Nephron (organoid): ENCODE results near the gene PIP4P1.

ENCODE experiments used
- H3K27ac Mint-ChIP-seq, 3 experiments: 2 replicates each; pipeline ENCODE4 v1.8.0; 2020; ENCODE audit warnings: mixed read lengths in 3 of 3, mild to moderate bottlenecking in 2 of 3, moderate library complexity in 1 of 3
- H3K27me3 Mint-ChIP-seq: 2 replicates; pipeline ENCODE4 v1.8.0; 2021; ENCODE audit warnings: low read depth, mild to moderate bottlenecking, moderate library complexity, mixed read lengths
- H3K36me3 Mint-ChIP-seq: 2 replicates; pipeline ENCODE4 v1.8.0; 2020; ENCODE audit warnings: low read depth, mixed read lengths
- H3K4me1 Mint-ChIP-seq: 2 replicates; pipeline ENCODE4 v1.8.0; 2020; ENCODE audit warnings: mixed read lengths
- H3K4me3 Mint-ChIP-seq, 3 experiments: 2 replicates each; pipeline ENCODE4 v1.8.0; 2020; ENCODE audit warnings: mild to moderate bottlenecking in 3 of 3, mixed read lengths in 3 of 3, moderate library complexity in 2 of 3
- H3K9me3 Mint-ChIP-seq: 2 replicates; pipeline ENCODE4 v1.8.0; 2020; ENCODE audit warnings: mixed read lengths
- TF ChIP-seq, protein P1 (sequence below), 3 experiments: fragments of 200-600 bp; sonication (generic); IDR thresholded peaks; one replicate each; pipeline ENCODE4 v1.5.0; 2021; ENCODE audit warnings: antibody characterized with exemption in 3 of 3; ENCODE audit not compliant: unreplicated experiment in 3 of 3

PIP4P1 gene

DNA sequence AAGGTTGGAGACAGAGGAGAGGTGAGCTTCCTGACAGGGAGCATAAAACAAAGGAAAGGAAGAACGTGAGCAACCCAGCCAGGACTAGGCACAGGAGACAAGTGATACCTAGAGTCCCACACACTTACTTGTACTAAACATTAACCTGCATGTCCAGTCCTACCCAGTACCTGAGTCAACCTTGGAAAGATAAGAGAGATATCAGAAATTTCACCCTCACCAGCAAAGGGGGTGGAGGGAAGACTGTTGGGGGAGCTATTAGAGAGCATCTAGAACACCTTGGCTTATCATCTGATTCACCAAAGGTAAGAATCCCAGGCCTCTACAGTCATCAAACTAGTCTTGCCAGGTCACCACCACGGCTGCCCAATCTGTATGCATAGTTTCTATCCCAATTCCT is 36.4 kb downstream of the PIP4P1 start:
- Mint-ChIP-seq H3K36me3 (no peaks in the 10 kb centered on the region), H3K9me3 (no peaks in the 10 kb centered on the region), H3K27ac (no peak overlapping the region), H3K4me3 (no peak overlapping the region), H3K27me3 (no peaks in the 10 kb centered on the region), H3K4me1 (peaks cover 17% of the 10 kb centered on the region)
- TF ChIP-seq, protein P1, sequence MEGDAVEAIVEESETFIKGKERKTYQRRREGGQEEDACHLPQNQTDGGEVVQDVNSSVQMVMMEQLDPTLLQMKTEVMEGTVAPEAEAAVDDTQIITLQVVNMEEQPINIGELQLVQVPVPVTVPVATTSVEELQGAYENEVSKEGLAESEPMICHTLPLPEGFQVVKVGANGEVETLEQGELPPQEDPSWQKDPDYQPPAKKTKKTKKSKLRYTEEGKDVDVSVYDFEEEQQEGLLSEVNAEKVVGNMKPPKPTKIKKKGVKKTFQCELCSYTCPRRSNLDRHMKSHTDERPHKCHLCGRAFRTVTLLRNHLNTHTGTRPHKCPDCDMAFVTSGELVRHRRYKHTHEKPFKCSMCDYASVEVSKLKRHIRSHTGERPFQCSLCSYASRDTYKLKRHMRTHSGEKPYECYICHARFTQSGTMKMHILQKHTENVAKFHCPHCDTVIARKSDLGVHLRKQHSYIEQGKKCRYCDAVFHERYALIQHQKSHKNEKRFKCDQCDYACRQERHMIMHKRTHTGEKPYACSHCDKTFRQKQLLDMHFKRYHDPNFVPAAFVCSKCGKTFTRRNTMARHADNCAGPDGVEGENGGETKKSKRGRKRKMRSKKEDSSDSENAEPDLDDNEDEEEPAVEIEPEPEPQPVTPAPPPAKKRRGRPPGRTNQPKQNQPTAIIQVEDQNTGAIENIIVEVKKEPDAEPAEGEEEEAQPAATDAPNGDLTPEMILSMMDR (IDR thresholded peaks at IDR 0.05; ENCODE audit: unreplicated experiment in 3 of 3) = no peak

DNA sequence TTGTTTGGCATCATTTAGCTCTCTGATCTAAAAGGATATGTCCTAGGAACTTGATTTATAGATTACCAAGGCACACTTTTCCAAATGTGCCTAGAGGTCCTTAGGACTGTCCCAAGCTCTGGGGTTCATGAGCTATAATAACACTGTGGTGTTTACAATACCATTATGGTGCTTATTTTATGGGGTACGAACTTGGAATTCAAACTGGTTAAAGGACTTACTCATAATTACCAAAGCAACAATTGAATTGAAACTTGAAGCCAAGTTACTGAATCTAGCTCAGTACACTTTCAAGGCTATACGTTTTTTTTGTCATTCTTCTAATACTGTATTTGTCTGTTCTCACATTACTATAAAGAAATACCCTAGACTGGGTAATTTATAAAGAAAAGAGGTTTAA is 38.3 kb downstream of the PIP4P1 start:
- no peaks in the 10 kb centered on the region for H3K36me3 Mint-ChIP-seq
- no peak overlapping the region for H3K27ac Mint-ChIP-seq
- H3K27me3 Mint-ChIP-seq = peaks cover 6% of the 10 kb centered on the region
- no peak overlapping the region for H3K4me3 Mint-ChIP-seq
- peaks cover 8% of the 10 kb centered on the region for H3K4me1 Mint-ChIP-seq
- no peaks in the 10 kb centered on the region for H3K9me3 Mint-ChIP-seq
- TF ChIP-seq, protein P1 (IDR thresholded peaks at IDR 0.05; ENCODE audit: unreplicated experiment in 3 of 3) = no peak

DNA sequence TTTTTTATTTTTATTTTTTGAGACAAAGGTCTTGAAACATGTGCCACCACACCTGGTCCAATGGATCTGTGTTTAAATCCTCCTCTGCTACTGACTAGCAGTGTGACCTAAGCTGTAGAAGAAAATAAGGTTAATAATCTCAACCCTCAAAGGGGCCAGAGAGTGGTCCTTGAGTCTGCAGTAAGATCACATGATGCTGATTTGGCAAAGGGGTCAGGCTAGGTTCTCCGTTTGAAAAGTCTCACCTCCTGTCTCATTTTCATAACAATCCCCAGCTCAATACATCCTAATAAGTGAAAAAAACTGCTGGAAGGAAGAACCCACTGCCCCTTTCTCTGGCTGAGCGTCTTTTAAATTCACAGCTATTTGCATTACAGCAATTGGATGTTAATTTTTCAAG is 40.0 kb downstream of the PIP4P1 start:
- Mint-ChIP-seq H3K9me3 (no peaks in the 10 kb centered on the region), H3K36me3 (no peaks in the 10 kb centered on the region), H3K27me3 (peaks cover 6% of the 10 kb centered on the region), H3K4me1 (no peaks in the 10 kb centered on the region), H3K4me3 (no peak overlapping the region), H3K27ac (no peak overlapping the region)
- TF ChIP-seq, protein P1 (IDR thresholded peaks at IDR 0.05; ENCODE audit: unreplicated experiment in 3 of 3) = no peak

DNA sequence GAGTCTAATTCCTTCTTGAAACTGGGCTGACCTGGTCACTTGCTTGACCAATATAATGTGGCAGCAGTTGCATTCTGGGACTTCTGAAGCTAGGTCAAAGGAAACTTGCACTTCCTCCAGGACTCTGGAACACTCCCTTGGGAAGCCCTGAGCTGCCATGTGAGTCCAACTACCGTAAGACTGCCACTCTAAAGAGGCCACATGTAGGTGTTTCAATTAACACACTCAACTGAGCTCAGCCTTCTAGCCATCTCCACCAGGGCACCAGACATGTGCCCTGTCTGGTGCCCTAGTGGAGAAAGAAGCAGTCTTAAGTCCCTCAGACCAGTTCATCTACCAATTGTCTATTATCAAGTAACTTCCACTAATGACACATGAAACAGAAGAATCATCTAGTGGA is 41.8 kb downstream of the PIP4P1 start:
- H3K27me3 Mint-ChIP-seq = peaks cover 6% of the 10 kb centered on the region
- no peak overlapping the region for H3K4me3 Mint-ChIP-seq
- H3K9me3 Mint-ChIP-seq = no peaks in the 10 kb centered on the region
- H3K36me3 Mint-ChIP-seq = no peaks in the 10 kb centered on the region
- H3K27ac Mint-ChIP-seq = no peak overlapping the region
- no peaks in the 10 kb centered on the region for H3K4me1 Mint-ChIP-seq
- TF ChIP-seq, protein P1 (IDR thresholded peaks at IDR 0.05; ENCODE audit: unreplicated experiment in 3 of 3) = no peak

DNA sequence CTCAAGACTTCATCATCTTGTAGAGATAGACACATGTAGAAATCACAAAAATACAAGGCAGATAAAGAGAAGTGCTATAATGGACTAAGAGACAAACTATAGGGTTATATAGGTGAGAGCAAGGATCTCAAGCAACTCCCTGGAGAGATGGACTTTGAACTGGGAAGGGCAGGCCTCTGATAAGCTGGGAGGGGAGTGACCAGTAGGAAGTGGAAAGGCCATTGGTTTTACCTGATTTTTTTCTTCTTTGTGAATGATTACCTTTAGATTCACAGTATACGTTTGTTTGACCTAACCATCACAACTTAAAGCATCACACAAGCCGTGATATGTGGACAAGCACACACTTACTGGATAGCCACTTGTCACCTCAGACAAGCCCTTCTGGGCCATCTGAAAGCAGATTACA is 42.7 kb downstream of the PIP4P1 start:
- Mint-ChIP-seq H3K4me1 (no peaks in the 10 kb centered on the region), H3K27me3 (peaks cover 6% of the 10 kb centered on the region), H3K36me3 (no peaks in the 10 kb centered on the region), H3K9me3 (no peaks in the 10 kb centered on the region), H3K27ac (no peak overlapping the region), H3K4me3 (no peak overlapping the region)
- TF ChIP-seq, protein P1 (IDR thresholded peaks at IDR 0.05; ENCODE audit: unreplicated experiment in 3 of 3) = no peak

DNA sequence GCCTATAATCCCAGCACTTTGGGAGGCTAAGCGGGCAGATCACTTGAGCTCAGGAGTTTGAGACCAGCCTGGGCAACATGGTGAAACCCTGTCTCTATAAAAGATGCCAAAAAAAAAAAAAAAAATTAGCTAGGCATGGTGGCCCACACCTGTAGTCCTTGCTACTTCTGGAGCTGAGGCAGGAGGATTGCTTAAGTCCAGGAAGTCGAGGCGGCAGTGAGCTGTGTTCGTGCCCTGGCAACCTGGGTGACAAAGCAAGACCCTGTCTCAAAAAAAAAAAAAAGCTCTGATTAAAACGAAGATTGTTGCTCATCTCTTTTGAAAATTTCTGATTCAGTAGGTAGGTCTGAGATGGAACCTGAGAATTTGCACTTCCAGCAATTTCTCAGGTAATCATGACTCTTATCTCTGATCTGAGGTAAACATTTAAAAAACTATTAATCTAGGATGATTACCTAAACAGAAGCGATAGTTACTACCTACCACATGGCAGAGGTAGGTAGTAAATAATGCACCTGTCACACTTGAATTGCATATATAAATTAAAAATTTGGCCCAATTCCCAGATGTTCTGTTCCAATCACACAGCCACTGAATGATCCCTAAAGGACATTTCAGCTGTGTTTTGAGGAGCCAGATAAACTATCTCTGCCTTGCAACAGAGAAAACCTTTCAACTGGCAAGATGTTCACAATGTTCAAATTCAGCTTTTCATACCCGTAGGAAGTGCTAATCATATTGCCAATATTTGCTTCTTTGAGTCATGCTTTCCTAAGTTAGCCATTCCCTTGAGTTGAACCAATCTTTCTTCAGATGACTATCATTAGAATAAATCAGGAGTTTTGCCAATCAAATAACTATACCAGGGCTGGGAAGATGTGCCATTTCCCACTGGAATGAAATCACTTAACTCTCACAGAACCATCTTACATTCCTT is 43.7 kb downstream of the PIP4P1 start:
- Mint-ChIP-seq H3K27me3 (peaks cover 6% of the 10 kb centered on the region), H3K36me3 (no peaks in the 10 kb centered on the region), H3K4me3 (no peak overlapping the region), H3K4me1 (peaks cover 6% of the 10 kb centered on the region), H3K27ac (no peak overlapping the region), H3K9me3 (no peaks in the 10 kb centered on the region)
- TF ChIP-seq, protein P1 (IDR thresholded peaks at IDR 0.05; ENCODE audit: unreplicated experiment in 3 of 3) = no peak
